ENCODE data around the gene NLRP12.
"Not testable (repeated sequence)": the region's sequence is repeated elsewhere in the genome, so short reads cannot be mapped to it uniquely, and the experiment has no call there.

NLRP12 gene

DNA sequence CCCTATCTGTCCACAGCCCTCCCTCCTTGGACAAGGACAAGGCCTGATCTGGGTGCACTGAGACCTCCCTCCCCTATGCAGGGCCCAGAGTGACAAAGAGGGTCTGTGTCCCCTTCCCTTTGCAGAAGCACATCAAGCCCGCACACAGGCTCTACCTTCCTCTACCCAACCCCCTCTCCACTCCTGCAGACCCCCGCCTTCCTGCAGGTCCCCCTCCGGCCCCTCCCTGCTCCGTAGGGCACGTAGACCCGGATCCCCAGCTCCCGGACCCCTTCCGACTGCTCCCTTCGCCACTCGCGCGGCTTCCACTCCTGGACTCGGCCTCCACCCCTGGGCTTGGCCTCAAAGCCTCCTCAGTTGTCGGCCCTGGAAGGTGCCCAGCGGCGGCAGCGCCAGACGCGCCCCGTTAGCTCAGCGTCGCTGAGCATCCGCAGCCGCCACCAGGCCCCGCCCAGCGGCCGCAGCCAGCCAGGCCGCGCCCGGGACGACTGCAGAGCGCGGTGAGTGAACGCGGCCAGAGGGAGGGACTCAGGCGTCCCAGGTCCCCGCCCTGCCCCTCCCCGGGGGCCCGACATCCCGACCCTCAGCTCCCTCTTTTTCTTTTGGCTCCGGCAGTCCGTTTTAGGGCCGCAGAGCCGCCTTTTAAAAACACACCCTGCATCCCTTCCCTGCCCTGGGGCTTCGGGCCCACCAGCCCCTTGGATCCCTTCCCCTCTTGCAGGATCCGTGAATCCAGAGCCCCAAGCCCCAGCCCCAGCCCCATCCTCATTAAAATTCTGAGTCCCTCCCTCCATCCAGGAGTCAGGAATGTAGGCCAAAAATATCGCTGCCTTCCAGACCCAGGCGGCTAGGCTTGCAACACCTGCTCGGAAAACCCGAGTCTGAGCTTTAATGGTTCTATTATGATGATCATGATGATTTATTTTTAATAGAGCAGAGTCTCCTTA, 42.1 kb upstream of the NLRP12 start:
- H3K9me3 ChIP-seq (ENCODE audit: low read length): no peaks in the 10 kb centered on the region
- H3K4me1 ChIP-seq (ENCODE audit: insufficient read depth, low read length): peaks cover 16% of the 10 kb centered on the region

DNA sequence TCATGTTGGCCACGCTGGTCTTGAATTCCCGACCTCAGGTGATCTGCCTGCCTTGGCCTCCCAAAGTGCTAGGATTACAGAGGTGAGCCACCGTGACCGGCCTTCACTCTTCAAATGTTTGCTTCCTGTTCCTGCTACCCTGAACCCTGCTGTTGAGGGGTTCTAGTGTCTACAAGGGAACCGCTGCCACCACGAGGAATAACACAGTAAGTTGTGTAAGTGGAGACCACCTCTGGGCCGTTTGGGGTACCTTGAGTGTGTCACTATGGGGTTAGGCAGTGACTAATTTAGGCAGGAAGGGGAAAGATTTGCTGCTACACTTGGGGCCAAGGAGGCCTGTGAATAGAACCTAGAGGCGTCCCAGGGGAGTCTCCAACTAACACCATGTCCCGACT, 41.4 kb upstream of the NLRP12 start:
- Histone ChIP-seq H3K9ac (ENCODE audit: low read length) (no peak overlapping the region), H3K27me3 (ENCODE audit: control insufficient read depth in 1 of 2, insufficient read depth in 2 of 2, low read length in 2 of 2) (no peaks in the 10 kb centered on the region), H3K36me3 (ENCODE audit: insufficient read depth, low read length) (peaks cover 2% of the 10 kb centered on the region), H3K27ac (ENCODE audit: low read depth, low read length) (no peak overlapping the region), H3K4me1 (ENCODE audit: insufficient read depth, low read length) (peaks cover 10% of the 10 kb centered on the region), H3K4me3 (ENCODE audit: low read depth in 1 of 2, low read length in 2 of 2) (peak overlapping the region in 1 of 2 donors; percentile 86), H3K9me3 (ENCODE audit: low read length) (no peaks in the 10 kb centered on the region)

More for the DNA sequence above, 42.1 kb upstream of the NLRP12 start:
- H3K4me3 ChIP-seq (ENCODE audit: low read depth in 1 of 2, low read length in 2 of 2): peak overlapping the region; percentile 8 to 86
- peaks cover 7% of the 10 kb centered on the region for H3K36me3 ChIP-seq (ENCODE audit: insufficient read depth, low read length)
- H3K27me3 ChIP-seq (ENCODE audit: control insufficient read depth in 1 of 2, insufficient read depth in 2 of 2, low read length in 2 of 2): no peaks in the 10 kb centered on the region
- peak overlapping the region; percentile 94 for H3K9ac ChIP-seq (ENCODE audit: low read length)
- peak overlapping the region; percentile 87 for H3K27ac ChIP-seq (ENCODE audit: low read depth, low read length)

DNA sequence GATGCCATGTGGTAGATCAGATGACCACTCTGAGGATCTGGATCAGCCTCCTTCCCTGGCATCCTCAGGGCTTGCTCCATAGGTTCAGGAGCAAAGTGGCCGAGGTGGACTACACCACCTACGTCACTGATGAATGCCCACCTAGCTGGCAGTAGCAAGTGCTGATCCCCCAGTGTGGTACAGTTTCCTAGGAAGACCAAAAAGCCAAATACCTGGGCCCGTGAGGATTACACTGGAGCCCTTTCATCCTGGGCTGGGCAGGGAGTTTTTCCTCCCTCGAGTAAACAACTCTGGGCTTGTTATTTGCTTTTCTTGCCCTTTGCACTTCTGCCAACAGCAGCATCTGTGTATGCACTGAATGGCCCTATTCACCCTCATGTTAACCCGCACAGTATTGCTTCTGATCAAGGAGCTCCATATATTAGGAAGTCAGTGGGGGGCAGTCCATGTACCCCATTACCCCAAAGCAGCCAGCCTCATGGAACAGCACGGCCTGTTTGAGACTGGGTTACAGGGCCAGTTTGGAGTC, 40.3 kb upstream of the NLRP12 start:
- peaks cover 7% of the 10 kb centered on the region for H3K4me1 ChIP-seq (ENCODE audit: insufficient read depth, low read length)
- no peaks in the 10 kb centered on the region for H3K36me3 ChIP-seq (ENCODE audit: insufficient read depth, low read length)
- no peak overlapping the region for H3K4me3 ChIP-seq (ENCODE audit: low read depth in 1 of 2, low read length in 2 of 2)
- no peaks in the 10 kb centered on the region for H3K27me3 ChIP-seq (ENCODE audit: control insufficient read depth in 1 of 2, insufficient read depth in 2 of 2, low read length in 2 of 2)
- no peaks in the 10 kb centered on the region for H3K9me3 ChIP-seq (ENCODE audit: low read length)
- no peak overlapping the region for H3K9ac ChIP-seq (ENCODE audit: low read length)
- no peak overlapping the region for H3K27ac ChIP-seq (ENCODE audit: low read depth, low read length)

DNA sequence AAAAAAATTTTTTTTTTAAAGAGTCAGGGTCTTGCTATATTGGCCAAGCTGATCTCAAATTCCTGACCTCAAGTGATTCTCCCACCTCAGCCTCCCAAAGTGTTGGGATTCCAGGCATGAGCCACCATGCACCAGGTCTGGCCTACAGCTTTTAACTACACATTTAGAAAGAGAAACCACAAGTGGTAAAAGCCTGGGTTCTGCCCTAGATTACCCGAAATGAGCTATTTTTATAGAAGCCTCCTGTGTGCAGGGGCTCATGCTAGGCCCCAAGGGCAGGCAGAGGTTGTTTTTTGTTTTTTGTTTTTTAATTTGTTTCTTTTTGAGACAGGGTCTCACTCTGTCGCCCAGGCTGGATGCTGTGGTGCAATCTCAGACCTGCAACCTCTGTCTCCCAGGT, 29.6 kb upstream of the NLRP12 start:
- Histone ChIP-seq H3K9ac (ENCODE audit: low read length) (no peak overlapping the region), H3K4me3 (ENCODE audit: low read depth in 1 of 2, low read length in 2 of 2) (no peak overlapping the region), H3K27ac (ENCODE audit: low read depth, low read length) (no peak overlapping the region), H3K27me3 (ENCODE audit: control insufficient read depth in 1 of 2, insufficient read depth in 2 of 2, low read length in 2 of 2) (no peaks in the 10 kb centered on the region), H3K36me3 (ENCODE audit: insufficient read depth, low read length) (no peaks in the 10 kb centered on the region), H3K4me1 (ENCODE audit: insufficient read depth, low read length) (no peaks in the 10 kb centered on the region), H3K9me3 (ENCODE audit: low read length) (no peaks in the 10 kb centered on the region)

DNA sequence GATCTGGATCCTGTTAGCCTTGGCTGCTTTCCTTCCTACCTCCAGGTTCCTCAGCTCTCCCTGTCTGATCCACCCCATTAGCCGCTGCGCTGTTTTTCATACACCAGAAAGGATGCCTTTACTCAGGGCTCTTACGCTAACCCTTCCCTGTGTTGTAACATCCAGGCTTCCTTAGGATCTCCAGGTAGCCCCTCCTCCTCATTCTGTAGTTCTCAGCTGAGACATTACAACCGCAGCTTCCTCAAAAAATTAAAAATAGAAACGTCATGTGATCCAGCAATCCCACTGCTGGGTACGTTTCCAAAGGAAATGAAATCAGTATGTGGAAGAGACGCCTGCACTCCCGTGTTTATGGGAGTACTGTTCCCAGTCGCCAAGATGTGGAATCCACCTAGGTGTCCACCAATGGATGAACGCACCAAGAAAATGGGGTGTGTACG, 25.1 kb upstream of the NLRP12 start:
- Histone ChIP-seq H3K9me3 (ENCODE audit: low read length) (no peaks in the 10 kb centered on the region), H3K27ac (ENCODE audit: low read depth, low read length) (no peak overlapping the region), H3K36me3 (ENCODE audit: insufficient read depth, low read length) (no peaks in the 10 kb centered on the region), H3K4me3 (ENCODE audit: low read depth in 1 of 2, low read length in 2 of 2) (no peak overlapping the region), H3K27me3 (ENCODE audit: control insufficient read depth in 1 of 2, insufficient read depth in 2 of 2, low read length in 2 of 2) (no peaks in the 10 kb centered on the region), H3K9ac (ENCODE audit: low read length) (no peak overlapping the region), H3K4me1 (ENCODE audit: insufficient read depth, low read length) (no peaks in the 10 kb centered on the region)

DNA sequence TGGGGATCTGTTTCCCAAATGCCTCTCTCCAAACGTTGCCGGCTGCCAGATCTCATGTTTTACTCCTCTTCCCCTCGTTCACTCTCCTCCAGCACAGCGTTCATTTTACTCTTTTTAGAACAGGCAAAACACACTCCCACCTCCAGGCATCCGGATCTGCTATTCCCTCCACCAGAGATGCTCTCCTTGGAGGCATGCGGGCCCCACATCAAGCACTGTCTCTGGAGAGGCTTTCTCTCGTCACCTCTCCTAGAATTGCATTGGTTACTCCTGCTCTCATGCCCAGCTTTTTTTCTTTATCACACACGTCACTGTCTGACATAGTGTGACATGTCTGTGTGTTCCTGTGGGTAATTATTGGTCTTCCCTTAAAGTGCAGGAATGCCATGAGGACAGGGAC, 23.4 kb upstream of the NLRP12 start:
- H3K4me1 ChIP-seq (ENCODE audit: insufficient read depth, low read length): no peaks in the 10 kb centered on the region
- no peak overlapping the region for H3K27ac ChIP-seq (ENCODE audit: low read depth, low read length)
- no peaks in the 10 kb centered on the region for H3K27me3 ChIP-seq (ENCODE audit: control insufficient read depth in 1 of 2, insufficient read depth in 2 of 2, low read length in 2 of 2)
- no peak overlapping the region for H3K4me3 ChIP-seq (ENCODE audit: low read depth in 1 of 2, low read length in 2 of 2)
- no peaks in the 10 kb centered on the region for H3K36me3 ChIP-seq (ENCODE audit: insufficient read depth, low read length)
- H3K9ac ChIP-seq (ENCODE audit: low read length): no peak overlapping the region
- H3K9me3 ChIP-seq (ENCODE audit: low read length): no peaks in the 10 kb centered on the region

DNA sequence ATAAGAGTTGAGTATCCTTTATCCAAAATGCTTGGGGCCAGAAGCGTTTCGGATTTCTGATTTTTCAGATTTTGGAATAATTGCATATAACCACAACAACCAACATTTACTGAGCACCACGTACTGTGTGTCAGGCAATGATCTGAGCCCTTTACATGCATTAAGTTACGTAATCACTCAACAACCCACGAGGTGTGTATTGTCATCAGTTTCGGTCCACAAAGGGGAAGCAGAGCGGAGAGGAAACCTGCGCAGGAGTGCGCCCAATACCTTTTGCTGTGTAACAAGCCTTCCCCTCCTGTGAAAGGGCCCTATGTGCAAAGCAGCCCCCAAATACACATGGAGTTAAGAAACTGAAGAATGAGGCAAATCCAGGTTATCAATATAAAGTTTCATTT, 20.7 kb upstream of the NLRP12 start:
- Histone ChIP-seq H3K36me3 (ENCODE audit: insufficient read depth, low read length) (no peaks in the 10 kb centered on the region), H3K9me3 (ENCODE audit: low read length) (no peaks in the 10 kb centered on the region), H3K9ac (ENCODE audit: low read length) (no peak overlapping the region), H3K4me3 (ENCODE audit: low read depth in 1 of 2, low read length in 2 of 2) (no peak overlapping the region), H3K4me1 (ENCODE audit: insufficient read depth, low read length) (no peaks in the 10 kb centered on the region), H3K27me3 (ENCODE audit: control insufficient read depth in 1 of 2, insufficient read depth in 2 of 2, low read length in 2 of 2) (no peaks in the 10 kb centered on the region), H3K27ac (ENCODE audit: low read depth, low read length) (no peak overlapping the region)

DNA sequence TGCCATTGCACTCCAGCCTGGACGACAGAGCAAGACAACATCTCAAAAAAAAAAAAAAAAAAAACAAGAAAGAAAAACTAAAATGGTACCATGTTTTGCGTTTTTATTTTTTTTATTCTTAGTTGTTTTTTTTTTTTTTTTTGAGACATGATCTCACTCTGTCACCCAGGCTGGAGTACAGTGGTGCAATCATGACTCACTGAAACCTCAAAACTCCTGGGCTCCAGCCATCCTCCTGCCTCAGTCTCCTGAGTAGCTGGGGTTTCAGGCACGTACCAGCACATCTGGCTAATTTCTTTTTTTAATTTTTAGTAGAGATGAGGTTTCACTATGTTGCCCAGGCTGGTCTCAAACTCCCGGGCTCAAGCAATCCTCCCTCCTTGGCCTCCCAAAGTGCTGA, 16.8 kb upstream of the NLRP12 start:
- not testable (repeated sequence) for H3K36me3 ChIP-seq (ENCODE audit: insufficient read depth, low read length); H3K27me3 ChIP-seq (ENCODE audit: control insufficient read depth in 1 of 2, insufficient read depth in 2 of 2, low read length in 2 of 2); H3K4me1 ChIP-seq (ENCODE audit: insufficient read depth, low read length); H3K4me3 ChIP-seq (ENCODE audit: low read depth in 1 of 2, low read length in 2 of 2); H3K9ac ChIP-seq (ENCODE audit: low read length); H3K9me3 ChIP-seq (ENCODE audit: low read length); H3K27ac ChIP-seq (ENCODE audit: low read depth, low read length)

DNA sequence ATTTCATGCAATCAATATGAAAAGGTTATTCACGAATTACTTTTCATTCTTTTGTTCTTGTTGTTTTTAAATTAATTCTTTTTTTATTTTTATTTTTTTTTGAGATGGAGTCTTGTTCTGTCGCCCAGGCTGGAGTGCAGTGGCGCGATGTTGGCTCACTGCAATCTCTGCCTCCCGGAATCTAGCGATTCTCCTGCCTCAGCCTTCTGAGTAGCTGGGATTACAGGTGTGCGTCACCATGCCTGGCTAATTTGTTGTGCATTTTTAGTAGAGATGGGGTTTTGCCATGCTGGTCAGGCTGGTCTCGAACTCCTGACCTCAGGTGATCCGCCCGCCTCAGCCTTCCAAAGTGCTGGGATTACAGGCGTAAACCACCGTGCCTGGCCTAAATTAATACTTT, 16.1 kb upstream of the NLRP12 start:
- H3K27ac ChIP-seq (ENCODE audit: low read depth, low read length); H3K36me3 ChIP-seq (ENCODE audit: insufficient read depth, low read length); H3K9ac ChIP-seq (ENCODE audit: low read length); H3K4me3 ChIP-seq (ENCODE audit: low read depth in 1 of 2, low read length in 2 of 2); H3K4me1 ChIP-seq (ENCODE audit: insufficient read depth, low read length); H3K27me3 ChIP-seq (ENCODE audit: control insufficient read depth in 1 of 2, insufficient read depth in 2 of 2, low read length in 2 of 2); H3K9me3 ChIP-seq (ENCODE audit: low read length): not testable (repeated sequence)

DNA sequence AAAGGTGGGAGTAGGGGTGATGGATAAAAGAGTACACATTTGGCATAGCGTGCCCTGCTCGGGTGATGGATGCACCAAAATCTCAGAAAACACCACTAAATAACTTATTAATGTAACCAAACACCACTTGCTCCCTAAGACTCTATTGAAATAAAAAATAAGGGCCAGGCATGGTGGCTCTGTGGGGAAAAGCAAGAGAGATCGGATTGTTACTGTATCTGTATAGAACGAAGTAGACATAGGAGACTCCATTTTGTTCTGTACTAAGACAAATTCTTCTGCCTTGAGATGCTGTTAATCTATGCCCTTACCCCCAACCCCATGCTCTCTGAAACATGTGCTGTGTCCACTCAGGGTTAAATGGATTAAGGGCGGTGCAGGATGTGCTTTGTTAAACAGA, 14.3 kb upstream of the NLRP12 start:
- not testable (repeated sequence) for H3K4me3 ChIP-seq (ENCODE audit: low read depth in 1 of 2, low read length in 2 of 2); H3K36me3 ChIP-seq (ENCODE audit: insufficient read depth, low read length); H3K27me3 ChIP-seq (ENCODE audit: control insufficient read depth in 1 of 2, insufficient read depth in 2 of 2, low read length in 2 of 2); H3K9ac ChIP-seq (ENCODE audit: low read length); H3K27ac ChIP-seq (ENCODE audit: low read depth, low read length); H3K4me1 ChIP-seq (ENCODE audit: insufficient read depth, low read length); H3K9me3 ChIP-seq (ENCODE audit: low read length)

DNA sequence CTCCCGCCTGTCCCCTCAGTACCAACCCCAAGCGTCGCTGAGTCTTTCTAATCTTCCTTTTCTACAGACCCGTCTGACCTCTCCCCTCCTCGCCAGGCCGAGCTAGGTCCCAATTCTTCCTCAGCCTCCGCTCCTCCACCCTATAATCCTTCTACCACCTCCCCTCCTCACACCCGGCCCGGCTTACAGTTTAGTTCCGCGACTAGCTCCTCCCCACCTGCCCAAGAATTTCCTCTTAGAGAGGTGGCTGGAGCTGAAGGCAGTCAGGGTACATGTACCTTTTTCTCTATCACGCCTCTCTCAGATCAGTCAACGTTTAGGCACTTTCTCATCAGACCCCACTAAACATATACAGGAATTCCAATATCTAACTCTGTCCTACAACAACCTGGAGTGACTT, 8.7 kb upstream of the NLRP12 start:
- not testable (repeated sequence) for H3K4me3 ChIP-seq (ENCODE audit: low read depth in 1 of 2, low read length in 2 of 2); H3K27me3 ChIP-seq (ENCODE audit: control insufficient read depth in 1 of 2, insufficient read depth in 2 of 2, low read length in 2 of 2); H3K4me1 ChIP-seq (ENCODE audit: insufficient read depth, low read length); H3K9me3 ChIP-seq (ENCODE audit: low read length); H3K9ac ChIP-seq (ENCODE audit: low read length); H3K27ac ChIP-seq (ENCODE audit: low read depth, low read length); H3K36me3 ChIP-seq (ENCODE audit: insufficient read depth, low read length)

DNA sequence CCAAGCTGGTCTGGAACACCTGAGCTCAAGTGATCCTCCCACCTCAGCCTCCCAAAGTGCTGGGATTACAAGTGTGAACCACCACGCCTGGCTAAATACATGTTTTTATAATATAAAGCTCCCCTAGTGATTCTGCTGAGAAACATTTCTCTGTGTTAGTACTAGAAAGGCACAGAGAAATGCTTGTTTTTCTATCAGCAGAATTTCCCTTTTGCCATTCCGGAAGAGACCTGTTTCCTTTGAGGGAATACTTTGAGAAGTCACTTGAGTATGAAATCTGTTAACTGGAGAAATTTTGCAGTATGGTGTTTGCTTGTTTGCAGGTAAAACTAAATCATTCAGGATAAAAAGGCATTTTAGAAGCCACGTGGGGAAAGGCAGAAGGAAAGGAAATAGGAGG, 4.4 kb upstream of the NLRP12 start:
- Histone ChIP-seq H3K4me1 (ENCODE audit: insufficient read depth, low read length) (no peaks in the 10 kb centered on the region), H3K4me3 (ENCODE audit: low read depth in 1 of 2, low read length in 2 of 2) (no peak overlapping the region), H3K9ac (ENCODE audit: low read length) (no peak overlapping the region), H3K27me3 (ENCODE audit: control insufficient read depth in 1 of 2, insufficient read depth in 2 of 2, low read length in 2 of 2) (peaks cover 0 to 11% of the 10 kb centered on the region in 2 donors), H3K36me3 (ENCODE audit: insufficient read depth, low read length) (no peaks in the 10 kb centered on the region), H3K9me3 (ENCODE audit: low read length) (no peaks in the 10 kb centered on the region), H3K27ac (ENCODE audit: low read depth, low read length) (no peak overlapping the region)
